ENCODE results near the gene GFRA1.

GFRA1 gene

GRCh38 chr10:116027355-116027754 lies 245.7 kb downstream of the GFRA1 start:
- no peak for DNase-seq (ENCODE audit: low spot score)

- no peak for DNase-seq (ENCODE audit: low spot score)
These were observed 246.3 kb downstream of the GFRA1 start for GRCh38 chr10:116026725-116027124.

GRCh38 chr10:116026315-116026714 lies 246.7 kb downstream of the GFRA1 start:
- no peak for DNase-seq (ENCODE audit: low spot score)

GRCh38 chr10:116024271-116024878 lies 248.6 kb downstream of the GFRA1 start:
- no peak for DNase-seq (ENCODE audit: low spot score)

GRCh38 chr10:116017405-116017804 lies 255.6 kb downstream of the GFRA1 start:
- DNase-seq (ENCODE audit: low spot score): no peak

- no peak for DNase-seq (ENCODE audit: low spot score)
These were observed 257.2 kb downstream of the GFRA1 start for GRCh38 chr10:116015583-116016333.

- DNase-seq (ENCODE audit: low spot score): no peak
These were observed 258.0 kb downstream of the GFRA1 start for GRCh38 chr10:116014871-116015582.

DNA sequence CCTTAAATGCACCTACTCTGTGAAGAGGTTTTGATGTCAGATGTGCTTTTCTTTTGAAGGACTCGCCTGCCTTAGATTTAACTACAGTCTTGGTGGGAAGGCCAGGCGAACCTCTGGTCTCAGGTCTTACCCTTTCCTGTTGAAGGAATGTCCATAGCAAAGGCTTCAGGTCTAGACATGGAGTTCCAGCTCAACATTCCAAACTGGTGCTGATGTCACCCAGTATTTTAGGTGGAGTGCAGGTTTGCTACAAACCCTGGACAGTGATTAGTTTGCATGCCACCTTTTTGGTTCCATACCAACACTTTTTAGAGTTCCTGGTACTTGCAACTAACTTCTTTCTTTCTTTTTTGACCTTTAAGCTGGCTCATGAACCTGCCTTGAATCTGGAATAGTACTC lies 258.7 kb downstream of the GFRA1 start:
- DNase-seq (ENCODE audit: low spot score): no peak

DNA sequence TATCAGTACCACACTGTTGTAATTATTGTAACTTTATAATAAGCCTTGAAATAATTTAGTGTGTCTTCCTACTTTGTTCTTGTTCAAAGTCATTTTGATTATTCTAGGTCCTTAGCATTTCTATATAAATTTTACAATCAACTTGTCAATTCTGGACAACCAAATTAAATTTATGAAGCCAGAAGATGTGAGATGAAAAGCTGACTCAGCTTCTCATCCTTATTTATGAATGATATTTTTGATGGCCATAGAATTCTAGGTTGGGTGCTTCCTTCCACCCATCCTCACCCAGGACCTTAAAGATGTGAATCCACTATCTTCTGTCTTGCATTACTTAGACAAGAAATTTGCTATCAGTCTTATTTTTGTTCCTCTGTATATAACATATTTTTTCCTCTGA lies 261.1 kb downstream of the GFRA1 start:
- no peak for DNase-seq (ENCODE audit: low spot score)

DNA sequence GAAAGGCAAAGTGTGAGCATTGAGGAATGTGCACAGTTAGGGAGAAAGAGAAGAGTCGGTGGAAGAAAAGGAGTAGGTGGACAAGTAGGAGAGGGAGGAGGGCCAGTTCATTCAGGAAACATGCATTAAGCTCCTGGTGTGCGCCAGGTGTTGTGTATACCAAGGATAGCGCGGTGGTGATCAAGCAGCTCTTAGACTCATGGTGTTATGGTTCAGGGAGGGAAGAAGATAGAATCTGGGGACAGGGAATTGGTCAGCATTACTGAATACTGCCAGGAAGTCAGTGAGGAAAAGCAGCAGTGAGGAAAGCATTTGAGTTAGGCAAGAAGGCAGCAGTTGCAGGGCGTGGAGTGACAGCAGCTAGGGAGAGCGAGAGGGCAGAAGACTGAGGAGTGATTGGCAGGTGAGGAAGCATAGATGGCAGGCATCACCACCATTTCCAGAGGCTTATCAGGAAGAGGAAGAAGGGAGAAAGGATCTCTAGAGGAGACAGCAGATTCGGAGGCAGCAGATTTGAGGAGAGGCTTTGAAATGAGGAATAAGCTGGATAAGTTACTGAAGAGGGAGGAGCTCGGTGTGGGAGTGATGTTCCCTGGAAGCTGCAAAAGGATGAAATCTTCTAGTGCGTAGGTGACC lies 265.6 kb downstream of the GFRA1 start:
- no peak for DNase-seq (ENCODE audit: low spot score)

Data from left forelimb (tissue), 1 donor.